Stimulated activated CD4-positive, alpha-beta T cell treated with anti-CD3 and anti-CD28 coated beads, Interleukin-1b, Interleukin-23, amount 100 ng/mL, for 1 hour (primary cell): Measurements from ENCODE around the gene CHRNB2.
"Not testable (repeated sequence)": the region's sequence is repeated elsewhere in the genome, so short reads cannot be mapped to it uniquely, and the experiment has no call there.

ENCODE experiments used
- DNase-seq, 2 donors: peaks; one replicate each; pipeline ENCODE4 v3.0.0-alpha.2; 2020; ENCODE audit warnings: low read depth in 2 of 2

CHRNB2 gene, protein sequence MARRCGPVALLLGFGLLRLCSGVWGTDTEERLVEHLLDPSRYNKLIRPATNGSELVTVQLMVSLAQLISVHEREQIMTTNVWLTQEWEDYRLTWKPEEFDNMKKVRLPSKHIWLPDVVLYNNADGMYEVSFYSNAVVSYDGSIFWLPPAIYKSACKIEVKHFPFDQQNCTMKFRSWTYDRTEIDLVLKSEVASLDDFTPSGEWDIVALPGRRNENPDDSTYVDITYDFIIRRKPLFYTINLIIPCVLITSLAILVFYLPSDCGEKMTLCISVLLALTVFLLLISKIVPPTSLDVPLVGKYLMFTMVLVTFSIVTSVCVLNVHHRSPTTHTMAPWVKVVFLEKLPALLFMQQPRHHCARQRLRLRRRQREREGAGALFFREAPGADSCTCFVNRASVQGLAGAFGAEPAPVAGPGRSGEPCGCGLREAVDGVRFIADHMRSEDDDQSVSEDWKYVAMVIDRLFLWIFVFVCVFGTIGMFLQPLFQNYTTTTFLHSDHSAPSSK

DNA sequence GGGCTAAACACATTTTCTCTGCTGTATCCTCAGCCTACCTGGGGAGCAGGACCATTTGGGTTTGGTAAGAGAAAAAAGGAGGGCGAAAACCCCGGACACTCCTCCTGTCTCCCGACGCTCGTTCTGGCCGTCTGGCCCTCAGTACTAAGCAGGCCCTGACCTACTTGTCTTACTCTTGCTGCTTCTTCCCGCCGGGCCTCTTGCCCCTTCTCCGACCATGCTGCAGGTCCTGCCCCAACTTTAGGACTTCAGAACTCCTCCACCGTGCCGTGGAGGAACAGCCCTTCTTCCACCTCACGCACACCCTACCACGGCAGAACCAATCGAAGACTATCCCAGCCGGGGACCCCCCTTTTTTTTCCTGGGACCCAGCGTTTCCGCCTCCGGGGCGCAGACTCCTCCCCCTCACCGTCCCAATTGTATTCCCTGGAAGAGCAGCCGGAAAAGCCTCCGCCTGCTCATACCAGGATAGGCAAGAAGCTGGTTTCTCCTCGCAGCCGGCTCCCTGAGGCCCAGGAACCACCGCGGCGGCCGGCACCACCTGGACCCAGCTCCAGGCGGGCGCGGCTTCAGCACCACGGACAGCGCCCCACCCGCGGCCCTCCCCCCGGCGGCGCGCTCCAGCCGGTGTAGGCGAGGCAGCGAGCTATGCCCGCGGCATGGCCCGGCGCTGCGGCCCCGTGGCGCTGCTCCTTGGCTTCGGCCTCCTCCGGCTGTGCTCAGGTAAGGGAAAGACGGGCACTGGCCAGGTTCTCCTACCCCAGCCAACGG is at the start of gene CHRNB2:
CHRNB2 (plus strand) TSS at position 393 of the 771 bp plus-strand sequence; CDS start at position 660, 267 bp downstream.
- DNase-seq, result peak; percentile 35 to 60

DNA sequence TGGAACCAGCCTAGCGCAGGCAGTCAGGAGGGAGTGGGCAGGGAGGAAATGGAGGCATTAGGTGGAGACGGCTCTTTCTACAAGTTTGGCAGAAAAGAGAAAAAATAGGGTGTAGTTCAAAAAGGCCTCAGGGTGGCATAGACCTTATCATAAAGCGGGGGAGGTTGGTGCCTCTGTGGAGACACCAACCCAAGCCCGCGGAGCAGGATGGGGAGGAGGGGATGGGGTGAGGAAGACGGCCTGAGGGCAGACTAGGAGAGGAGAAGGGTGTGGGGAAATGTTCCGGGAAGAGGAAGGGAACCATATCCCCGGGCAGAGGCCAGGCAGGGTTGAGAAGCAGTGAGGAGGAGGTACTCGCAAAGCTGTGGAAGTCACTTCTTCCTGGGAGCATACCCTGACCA is 48.0 kb upstream of the CHRNB2 start:
- DNase-seq, result no peak

DNA sequence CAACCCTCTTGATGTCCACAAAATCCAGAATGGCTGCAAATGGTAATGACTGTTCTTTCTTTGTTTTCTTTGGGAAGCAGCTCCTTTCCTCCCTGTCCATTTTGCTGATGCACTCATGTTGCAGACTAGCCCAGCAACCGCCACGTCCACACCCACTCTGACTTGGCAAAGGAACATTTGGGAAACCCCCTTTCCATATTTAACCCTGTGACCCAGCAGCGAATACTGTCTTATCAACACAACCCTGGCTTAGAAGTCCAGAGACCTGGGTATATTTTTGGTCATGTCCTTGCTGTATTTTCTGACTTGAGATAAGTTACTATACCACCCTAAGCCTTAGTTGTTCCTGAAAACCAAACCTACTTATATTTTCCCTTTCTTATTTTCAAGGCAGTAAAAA is 47.2 kb upstream of the CHRNB2 start:
- DNase-seq, result no peak

DNA sequence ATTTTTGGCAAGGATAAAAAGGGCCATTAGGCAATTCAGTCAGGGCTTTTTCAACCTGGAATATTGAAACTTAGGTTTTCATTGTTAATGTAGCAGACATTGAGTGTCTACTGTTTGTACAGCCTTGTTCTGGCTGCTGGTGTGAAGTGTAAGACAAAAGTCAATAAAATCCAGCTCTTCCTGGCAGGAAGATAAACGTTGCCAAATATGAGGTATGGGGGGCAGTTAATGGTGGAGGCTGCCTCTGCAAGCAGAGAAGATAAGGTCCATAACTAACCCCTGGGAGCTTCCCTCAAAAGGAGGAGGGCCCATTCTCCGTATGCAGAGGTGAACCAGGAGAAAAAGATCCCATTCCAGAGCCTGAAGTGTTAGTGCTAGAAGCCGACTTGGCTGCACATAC is 45.9 kb upstream of the CHRNB2 start:
- no peak for DNase-seq

DNA sequence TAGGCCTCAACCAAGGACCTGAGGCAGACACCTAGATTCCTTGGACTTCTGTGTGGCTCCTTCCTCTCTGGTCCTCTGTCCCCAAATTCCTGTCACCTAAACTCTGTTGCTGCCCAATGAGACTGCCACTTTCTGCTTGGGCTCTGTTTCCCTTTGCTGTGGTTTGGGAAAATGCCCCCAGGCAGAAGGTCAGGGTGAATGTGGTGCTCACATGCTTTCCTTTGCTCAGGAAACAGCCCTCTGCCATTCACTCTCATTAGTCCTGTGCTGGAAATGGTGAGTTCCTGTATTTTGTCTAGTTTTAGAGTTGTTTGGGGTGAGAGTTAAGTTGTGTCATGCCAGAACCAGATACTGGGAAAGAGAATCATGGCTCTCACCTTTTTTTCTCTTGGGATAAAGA is 42.7 kb upstream of the CHRNB2 start:
- DNase-seq, result no peak

DNA sequence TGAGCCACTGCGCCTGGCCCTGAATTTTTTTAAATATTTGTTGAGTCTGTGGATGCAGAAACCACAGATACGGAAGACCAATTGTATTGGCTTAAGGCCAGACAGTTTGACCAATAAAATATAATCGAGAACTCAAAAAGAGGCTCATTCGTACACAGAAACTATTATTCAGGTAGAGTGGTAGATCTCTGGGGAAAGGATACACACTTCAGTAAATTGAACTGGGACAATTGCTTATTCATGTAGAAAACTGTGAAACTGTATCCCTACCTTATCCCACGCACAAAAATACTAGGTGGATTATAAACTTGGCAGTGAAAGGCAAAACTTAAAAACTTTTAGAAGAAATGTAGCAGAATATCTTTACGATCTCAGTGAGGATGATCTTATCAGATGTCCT is 40.4 kb upstream of the CHRNB2 start:
- no peak for DNase-seq

DNA sequence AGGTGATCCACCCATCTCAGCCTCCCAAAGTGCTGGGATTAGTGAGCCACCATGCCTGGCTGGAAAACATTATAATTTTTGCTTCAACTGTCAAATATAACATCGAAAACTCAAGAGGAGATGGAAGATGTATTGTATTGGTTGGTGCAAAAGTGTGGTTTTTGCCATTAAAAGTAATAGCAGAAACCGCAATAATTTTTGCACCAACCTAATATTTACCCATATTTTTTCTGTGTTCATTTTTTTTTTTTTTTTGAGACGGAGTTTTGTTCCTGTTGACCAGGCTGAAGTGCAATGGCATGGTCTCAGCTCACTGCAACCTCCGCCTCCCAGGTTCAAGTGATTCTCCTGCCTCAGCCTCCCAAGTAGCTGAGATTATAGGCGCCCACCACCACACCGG is 38.3 kb upstream of the CHRNB2 start:
- no peak for DNase-seq

DNA sequence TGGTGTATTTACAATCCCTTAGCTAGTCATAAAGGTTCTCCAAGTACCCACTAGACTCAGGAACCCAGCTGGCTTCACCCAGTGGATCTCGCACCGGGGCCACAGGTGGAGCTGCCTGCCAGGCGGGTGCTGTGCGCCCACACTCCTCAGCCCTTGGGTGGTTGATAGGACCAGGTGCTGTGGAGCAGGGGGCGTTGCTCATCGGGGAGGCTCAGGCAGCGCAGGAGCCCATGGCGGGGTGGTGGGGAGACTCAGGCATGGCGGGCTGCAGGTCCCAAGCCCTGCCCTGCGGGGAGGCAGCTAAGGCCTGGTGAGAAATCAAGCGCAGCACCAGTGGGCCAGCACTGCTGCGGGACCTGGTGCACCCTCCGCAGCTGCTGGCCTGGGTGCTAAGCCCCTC is 35.6 kb upstream of the CHRNB2 start:
- DNase-seq, result not testable (repeated sequence)

DNA sequence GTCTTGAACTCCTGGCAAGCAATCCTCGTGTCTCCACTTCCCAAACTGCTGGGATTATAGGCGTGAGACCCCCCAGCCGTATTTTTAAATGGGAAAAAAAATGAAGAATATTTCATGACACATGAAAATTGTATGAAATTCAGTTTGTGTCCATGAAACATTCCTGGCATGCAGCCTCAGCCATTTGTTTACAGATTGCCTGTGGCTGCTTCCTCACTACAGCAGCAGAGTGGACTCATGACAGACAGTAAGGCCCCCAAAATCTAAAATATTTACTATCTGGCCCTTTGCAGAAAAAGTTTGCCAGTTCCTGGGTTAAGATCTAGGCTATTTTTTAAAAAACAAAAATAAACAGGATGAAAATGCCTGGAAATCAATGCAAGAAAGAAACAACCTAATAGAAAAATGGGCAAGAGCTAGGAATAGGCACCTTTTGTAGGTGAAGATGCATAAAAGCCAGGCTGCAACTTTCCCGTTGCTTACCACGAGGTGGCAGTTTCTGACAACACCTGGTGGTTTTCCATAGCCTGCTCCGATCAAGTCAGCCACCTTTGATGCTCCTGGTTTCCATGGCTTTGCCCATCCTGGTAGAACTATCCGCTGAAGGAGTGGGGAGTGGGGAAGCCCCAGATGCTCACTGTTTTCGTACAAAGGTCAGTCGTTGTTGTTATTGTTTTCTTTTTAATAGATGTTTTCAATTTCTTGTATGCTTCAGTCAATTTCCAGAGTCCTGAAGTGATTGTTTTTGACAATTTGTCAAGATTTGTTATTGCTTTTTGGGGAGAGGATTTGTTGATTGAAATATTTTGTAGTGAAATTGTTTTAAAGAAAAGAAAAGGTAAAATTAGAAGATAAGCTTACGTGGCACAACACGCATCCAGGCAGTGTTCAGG is 33.4 kb upstream of the CHRNB2 start:
- no peak for DNase-seq

DNA sequence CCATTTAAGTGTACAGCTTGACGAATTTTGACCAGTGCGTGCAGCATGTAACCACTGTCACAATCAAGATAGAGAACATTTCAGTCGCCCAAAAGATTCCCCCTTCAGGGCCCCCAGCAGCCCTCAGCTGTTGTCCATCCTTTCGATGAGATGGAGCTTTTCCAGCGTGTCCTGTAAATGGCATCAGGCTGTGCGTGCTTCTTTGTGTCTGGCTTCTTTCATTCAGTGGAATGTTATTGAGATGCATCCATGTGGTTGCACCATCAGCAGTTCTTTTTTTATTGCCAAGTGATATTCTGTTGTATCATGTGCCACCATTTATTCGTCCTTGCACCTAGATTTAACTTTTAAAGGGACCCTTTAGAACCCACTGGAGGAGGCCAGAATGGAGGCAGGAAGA is 31.0 kb upstream of the CHRNB2 start:
- DNase-seq, result no peak

DNA sequence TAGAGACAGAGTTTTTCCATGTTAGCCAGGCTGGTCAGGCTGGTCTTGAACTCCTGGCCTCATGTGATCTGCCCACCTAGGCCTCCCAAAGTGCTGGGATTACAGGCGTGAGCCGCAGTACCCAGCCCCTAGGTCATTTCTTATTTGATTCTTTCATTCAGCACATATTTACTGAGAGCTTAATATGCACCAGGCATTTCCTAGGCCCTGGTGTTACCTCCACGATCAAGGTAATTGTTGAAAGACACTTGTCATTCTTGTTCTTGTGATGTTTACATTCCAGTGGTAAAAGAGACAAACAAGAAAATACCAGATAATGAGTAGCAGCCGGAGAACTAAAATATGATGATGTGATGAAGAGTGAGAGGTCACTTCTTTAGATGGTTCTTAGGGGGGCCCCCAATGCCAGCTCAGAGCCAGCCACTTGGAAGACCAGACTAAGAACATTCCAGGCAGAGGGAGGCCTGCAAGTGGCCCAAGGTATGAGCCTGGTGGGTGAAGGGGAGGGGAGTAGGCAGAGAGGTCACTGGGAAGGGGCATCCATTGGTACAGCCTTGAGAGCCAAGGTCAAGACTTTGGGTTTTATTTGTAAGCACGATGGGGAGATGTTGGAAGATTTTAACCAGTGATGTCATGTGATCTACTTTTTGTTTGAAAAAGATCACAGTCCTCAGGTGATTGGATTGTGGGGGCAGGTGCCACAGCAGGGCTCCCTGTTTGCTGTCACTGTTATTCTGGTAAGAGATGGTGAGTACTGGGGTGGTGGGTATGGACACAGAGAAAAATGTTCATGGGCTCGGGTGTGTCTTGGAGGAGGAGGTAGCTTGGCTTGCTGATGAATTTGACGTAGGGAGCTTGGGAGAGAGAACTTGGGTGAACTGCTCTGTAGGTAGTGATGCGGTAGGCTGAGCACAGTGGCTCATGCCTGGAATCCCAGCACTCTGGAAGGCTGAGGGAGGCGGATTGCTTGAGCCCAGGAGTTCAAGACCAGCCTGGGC is 27.8 kb upstream of the CHRNB2 start:
- DNase-seq, result no peak

DNA sequence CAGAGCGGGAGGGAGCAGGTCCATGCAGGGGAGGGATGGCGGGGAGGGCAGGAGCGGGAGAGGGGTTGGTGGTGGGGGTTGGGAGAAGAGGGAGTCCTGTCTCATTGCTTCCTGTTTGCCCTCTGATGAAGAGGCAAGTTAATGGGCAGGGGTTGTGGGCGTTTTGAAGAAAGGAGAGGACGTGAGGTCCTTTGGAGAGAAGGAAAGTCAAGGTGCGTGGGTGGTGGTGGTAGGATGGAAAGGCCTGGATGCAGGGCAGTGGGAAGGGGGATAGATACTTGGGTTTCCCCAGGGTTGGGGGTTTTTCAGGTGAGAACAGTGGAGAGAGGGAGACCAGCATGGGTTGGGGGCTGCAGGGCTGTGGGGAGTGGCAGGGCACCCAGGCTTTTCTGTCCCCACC is 26.3 kb upstream of the CHRNB2 start:
- no peak for DNase-seq

DNA sequence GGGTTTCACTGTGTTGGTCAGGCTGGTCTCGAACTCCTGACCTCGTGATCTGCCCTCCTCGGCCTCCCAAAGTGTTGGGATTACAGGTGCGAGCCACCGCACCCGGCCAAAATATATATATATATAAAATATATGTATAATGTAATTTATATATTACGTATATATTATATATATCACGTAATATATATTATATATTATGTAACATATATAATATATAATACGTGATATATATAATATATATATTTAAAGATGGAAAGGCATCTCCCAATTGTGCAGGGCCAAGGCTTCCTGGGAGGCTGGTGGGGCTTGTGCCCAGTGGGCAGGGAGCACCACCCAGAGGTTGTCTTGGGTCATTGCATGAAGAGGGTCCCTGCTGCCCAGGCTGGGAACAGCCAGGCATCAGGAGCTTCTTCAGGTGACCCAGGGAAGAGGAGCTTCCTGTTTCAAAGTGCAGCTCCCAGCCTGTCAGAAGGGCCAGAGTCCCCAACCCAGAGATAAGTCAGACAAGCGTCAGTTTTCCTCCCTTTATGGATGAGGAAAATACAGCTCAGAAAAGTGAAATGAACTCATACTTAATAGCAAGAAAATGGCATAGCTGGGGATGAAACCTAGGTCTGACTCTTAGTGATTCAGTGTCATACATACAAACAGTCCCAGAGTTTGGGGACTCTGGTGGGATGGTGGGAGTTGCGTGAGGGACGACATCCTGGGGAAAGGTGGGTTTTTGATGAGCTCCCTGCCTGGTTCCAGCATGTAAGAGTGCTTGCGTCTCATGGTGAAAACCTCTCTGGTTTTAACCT is 21.1 kb upstream of the CHRNB2 start:
- DNase-seq, result no peak

DNA sequence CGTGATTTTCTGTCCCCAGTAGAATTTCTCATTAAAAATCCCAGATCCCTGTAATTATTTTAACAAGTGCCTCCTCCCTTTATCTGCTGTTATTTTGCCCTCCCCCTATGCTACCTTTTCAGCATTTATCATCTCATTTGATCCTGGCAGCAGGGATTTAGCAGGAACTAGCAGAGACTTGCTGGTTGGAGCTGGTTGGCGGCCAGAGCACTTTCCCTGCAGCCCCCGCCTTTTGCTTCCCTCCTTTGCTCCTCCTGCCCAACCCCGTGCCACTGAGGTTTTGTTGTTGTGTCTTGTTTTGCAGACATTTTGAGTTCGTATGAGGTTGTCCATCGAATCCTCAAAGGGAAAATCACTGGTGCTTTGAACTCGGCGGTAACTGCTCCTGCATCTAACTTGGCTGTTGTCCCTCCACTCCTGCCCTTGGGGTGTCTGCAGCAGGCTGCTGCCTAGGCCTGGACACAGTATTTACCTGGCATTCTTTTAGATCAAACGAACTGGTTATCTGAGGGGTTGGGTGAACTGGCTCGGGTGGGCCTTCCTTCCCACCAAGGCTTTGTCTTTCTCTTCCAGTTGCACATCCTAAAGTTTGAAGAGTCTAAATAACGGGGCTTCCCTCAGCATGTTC is 20.4 kb upstream of the CHRNB2 start:
- DNase-seq, result no peak

DNA sequence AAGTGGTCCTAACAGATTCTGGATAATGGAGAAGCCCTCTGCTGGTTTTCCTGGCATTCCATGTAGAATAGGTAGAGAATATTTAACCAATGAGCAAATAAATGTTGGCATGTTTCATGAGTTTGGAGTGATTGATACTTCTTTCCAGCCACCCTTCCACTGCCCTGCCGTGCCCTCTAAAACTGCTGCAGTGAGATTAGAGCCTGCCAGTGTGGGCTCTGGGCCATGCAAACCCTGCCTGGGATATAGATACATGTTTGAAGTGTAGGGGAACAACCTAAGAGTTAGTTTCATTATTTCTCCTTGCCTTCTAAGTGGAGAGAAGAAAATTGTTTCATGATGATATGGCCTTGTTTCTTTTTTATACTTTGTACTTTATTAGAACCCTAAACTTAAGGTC is 19.6 kb upstream of the CHRNB2 start:
- DNase-seq, result no peak

DNA sequence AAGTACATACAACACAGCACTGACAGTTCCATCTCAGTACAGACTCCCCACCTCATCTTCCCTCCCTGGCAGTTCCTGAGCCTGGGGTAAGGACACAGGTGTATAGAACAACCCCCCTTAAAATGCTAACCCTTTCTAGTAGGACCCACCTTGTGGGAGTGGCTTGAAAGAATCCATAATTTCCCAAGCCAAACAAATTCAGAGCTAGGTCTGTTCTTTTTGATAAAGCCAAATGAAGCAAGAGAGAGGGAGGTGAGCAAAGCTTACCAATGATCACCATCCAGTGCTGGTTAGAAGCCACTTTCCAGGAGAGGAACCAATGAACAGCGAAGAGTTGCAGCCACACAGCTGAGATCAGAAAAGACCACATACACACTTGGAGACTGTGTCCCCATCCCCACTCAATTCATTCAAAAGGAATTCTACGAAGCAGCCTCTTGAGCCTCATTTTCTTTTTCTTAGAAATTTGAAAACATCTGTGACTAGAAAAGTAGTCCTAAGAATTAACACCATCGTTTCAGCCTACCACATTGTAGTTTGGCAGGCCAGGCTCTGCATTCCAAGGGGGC is 18.3 kb upstream of the CHRNB2 start:
- no peak for DNase-seq

DNA sequence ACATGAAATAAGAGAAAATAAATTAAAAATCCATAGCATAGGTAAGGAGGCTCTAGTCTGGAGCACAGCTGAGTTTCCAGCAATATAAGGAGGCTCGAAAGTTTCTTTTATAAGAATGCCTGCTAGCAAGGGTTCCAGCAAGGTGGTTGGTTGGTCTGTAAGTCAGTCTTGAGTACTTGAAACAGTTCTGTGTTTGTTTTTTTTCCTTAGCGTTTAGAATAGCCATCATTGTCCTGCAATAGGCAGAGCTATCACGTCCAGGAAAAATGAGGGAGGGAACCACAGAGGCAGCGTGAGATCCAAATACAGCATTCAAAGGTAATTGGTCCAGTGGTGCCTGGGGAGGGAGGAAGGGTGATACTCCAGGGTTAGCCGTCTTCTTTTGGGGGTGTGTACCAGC is 17.5 kb upstream of the CHRNB2 start:
- DNase-seq, result no peak

DNA sequence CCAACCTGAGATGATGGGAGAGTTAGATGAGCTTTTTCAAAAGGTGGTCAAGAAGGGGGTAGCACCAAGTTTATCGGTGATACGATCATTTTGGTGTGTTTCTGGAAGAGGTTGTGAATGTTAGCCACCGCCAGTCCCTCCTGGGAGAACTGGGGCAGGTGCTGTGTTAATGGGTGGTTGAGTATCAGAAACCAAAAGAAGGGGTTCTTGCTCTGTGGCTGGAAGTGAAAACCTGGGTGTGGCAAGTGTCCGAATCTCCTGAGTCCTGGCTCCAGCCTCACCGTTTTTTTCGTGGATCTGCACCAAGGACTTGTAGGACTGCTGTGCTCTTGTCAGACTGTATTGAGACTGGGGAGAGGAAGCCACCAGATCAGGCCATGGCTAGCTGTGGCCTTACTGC is 16.9 kb upstream of the CHRNB2 start:
- no peak for DNase-seq

DNA sequence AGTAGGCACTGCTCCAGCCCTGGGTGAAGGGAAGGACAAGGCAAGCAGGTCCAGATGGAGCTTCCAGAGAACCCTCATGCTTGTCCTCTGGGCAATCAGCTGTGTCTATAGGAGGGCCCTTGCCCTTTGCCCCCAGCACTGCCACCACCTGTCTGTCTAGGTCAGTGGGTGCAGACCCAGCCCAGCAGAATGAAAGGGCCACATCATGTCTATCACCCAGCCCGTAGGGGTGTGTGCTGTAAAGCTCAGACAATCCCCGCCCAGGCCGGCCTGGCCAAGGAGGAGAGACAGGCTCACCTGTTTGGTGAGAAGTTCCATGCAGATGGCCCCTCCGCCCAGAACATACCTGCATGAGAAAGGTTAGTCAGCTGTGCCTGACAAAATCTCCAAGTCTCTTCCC is 16.1 kb upstream of the CHRNB2 start:
- no peak for DNase-seq
